ENCODE data around the gene FBXL16. TPM values are rescaled to one million over a fixed set of nuclear protein-coding genes. Genes with fewer than 3 reads are reported as not detected.

Gene FBXL16
- total RNA-seq, 1 donor from 2014 or later: not detected

GRCh38 chr16:706189-707061 lies 824 bp upstream of the FBXL16 start:
- Histone ChIP-seq H3K27ac (no peak overlapping the region), H3K36me3 (no peaks in the 10 kb centered on the region), H3K27me3 (peaks cover 28% of the 10 kb centered on the region), H3K4me1 (peaks cover 0 to 10% of the 10 kb centered on the region in 2 donors), H3K4me3 (no peak overlapping the region), H3K9me3 (no peaks in the 10 kb centered on the region)
- no peak for TF ChIP-seq CTCF (IDR thresholded peaks at IDR 0.05)
- no peak for DNase-seq (ENCODE audit: low spot score in 2 of 2)
- intact Hi-C loops (cut with DNase I): no loop called here

- Histone ChIP-seq H3K4me1 (peaks cover 0 to 5% of the 10 kb centered on the region in 2 donors), H3K27me3 (peaks cover 33% of the 10 kb centered on the region), H3K36me3 (no peaks in the 10 kb centered on the region), H3K27ac (no peak overlapping the region), H3K4me3 (no peak overlapping the region), H3K9me3 (no peaks in the 10 kb centered on the region)
- no peak for DNase-seq (ENCODE audit: low spot score in 2 of 2)
- intact Hi-C loops (cut with DNase I): no loop called here
- no peak for TF ChIP-seq CTCF (IDR thresholded peaks at IDR 0.05)
Measured at GRCh38 chr16:704552-705380, 835 bp downstream of the FBXL16 start.

GRCh38 chr16:704047-704446 lies 1.6 kb downstream of the FBXL16 start:
- no peak overlapping the region for H3K4me3 ChIP-seq
- H3K27me3 ChIP-seq: peaks cover 33% of the 10 kb centered on the region
- no peak overlapping the region for H3K27ac ChIP-seq
- H3K9me3 ChIP-seq: no peaks in the 10 kb centered on the region
- peaks cover 0 to 3% of the 10 kb centered on the region in 2 donors for H3K4me1 ChIP-seq
- H3K36me3 ChIP-seq: no peaks in the 10 kb centered on the region
- no peak for TF ChIP-seq CTCF (IDR thresholded peaks at IDR 0.05)
- DNase-seq (ENCODE audit: low spot score in 2 of 2): no peak
- intact Hi-C loops (cut with DNase I): no loop called here

- Histone ChIP-seq H3K4me3 (no peak overlapping the region), H3K27me3 (peaks cover 33% of the 10 kb centered on the region), H3K27ac (no peak overlapping the region), H3K9me3 (no peaks in the 10 kb centered on the region), H3K4me1 (peaks cover 0 to 3% of the 10 kb centered on the region in 2 donors), H3K36me3 (no peaks in the 10 kb centered on the region)
- TF ChIP-seq CTCF (IDR thresholded peaks at IDR 0.05): no peak
- intact Hi-C loops (cut with DNase I): no loop called here
- no peak for DNase-seq (ENCODE audit: low spot score in 2 of 2)
Measured at GRCh38 chr16:703406-703805, 2.2 kb downstream of the FBXL16 start.

GRCh38 chr16:702341-702740 lies 3.3 kb downstream of the FBXL16 start:
- TF ChIP-seq CTCF (IDR thresholded peaks at IDR 0.05): no peak
- H3K36me3 ChIP-seq: no peaks in the 10 kb centered on the region
- H3K4me3 ChIP-seq: no peak overlapping the region
- H3K27me3 ChIP-seq: peaks cover 33% of the 10 kb centered on the region
- DNase-seq (ENCODE audit: low spot score in 2 of 2): no peak
- intact Hi-C loops (cut with DNase I): no loop called here
- H3K4me1 ChIP-seq: peaks cover 0 to 3% of the 10 kb centered on the region in 2 donors
- no peaks in the 10 kb centered on the region for H3K9me3 ChIP-seq
- no peak overlapping the region for H3K27ac ChIP-seq

Data from ascending aorta (tissue), 2 donors.